Natural killer cell (primary cell): ENCODE measurements around the gene PRKCD. TPM values are rescaled to one million over a fixed set of nuclear protein-coding genes. Genes with fewer than 3 reads are reported as not detected.
A peak's percentile ranks its signal among the peaks of the same experiment; 100 is the strongest.

Experiments
- ATAC-seq, 3 donors: fragments of 150-1000 bp in 2 of 3; fragments of 200-7000 bp in 1 of 3; cut with Tn5 transposase; 1 replicate in 1 of 3; 2 replicates in 2 of 3; pipeline ENCODE4 v1.10.0; 2021; ENCODE audit warnings: mild to moderate bottlenecking in 2 of 3, moderate library complexity in 2 of 3
- DNase-seq, 2 donors: peaks; one replicate each; pipeline versions ENCODE4 v3.0.0 to v3.0.0-alpha.2; 2013 to 2021; ENCODE audit warnings: mixed read lengths in 1 of 2
- H3K27ac ChIP-seq: one replicate; pipeline ENCODE4 v1.5.1; 2013; ENCODE audit warnings: mild to moderate bottlenecking, low read length
- H3K27me3 ChIP-seq: one replicate; pipeline ENCODE4 v1.6.1; 2013; ENCODE audit warnings: low read length; ENCODE audit not compliant: control insufficient read depth, insufficient read depth
- H3K36me3 ChIP-seq: one replicate; pipeline ENCODE4 v1.6.1; 2013; ENCODE audit warnings: low read length; ENCODE audit not compliant: control insufficient read depth, insufficient read depth
- H3K4me1 ChIP-seq: one replicate; pipeline ENCODE4 v1.6.1; 2013; ENCODE audit warnings: low read length; ENCODE audit not compliant: control insufficient read depth, insufficient read depth
- H3K4me3 ChIP-seq: one replicate; pipeline ENCODE4 v1.5.1; 2013; ENCODE audit warnings: low read length
- H3K9me3 ChIP-seq: one replicate; pipeline ENCODE4 v1.6.1; 2013; ENCODE audit warnings: low read length; ENCODE audit not compliant: control insufficient read depth, insufficient read depth
- H3K27ac Mint-ChIP-seq, 2 donors: one replicate each; pipeline ENCODE4 v1.8.0; 2022; ENCODE audit warnings: mild to moderate bottlenecking in 2 of 2, mixed read lengths in 2 of 2, moderate library complexity in 1 of 2
- H3K27me3 Mint-ChIP-seq, 2 donors: one replicate each; pipeline ENCODE4 v1.8.0; 2022; ENCODE audit warnings: low read depth in 2 of 2, mixed read lengths in 2 of 2
- H3K36me3 Mint-ChIP-seq: one replicate; pipeline ENCODE4 v1.8.0; 2022; ENCODE audit warnings: mixed read lengths
- H3K4me1 Mint-ChIP-seq, 2 donors: one replicate each; pipeline ENCODE4 v1.8.0; 2022; ENCODE audit warnings: mixed read lengths in 2 of 2
- H3K4me3 Mint-ChIP-seq: one replicate; pipeline ENCODE4 v1.8.0; 2022; ENCODE audit warnings: mild to moderate bottlenecking, moderate library complexity, mixed read lengths
- H3K9me3 Mint-ChIP-seq, 2 donors: one replicate each; pipeline ENCODE4 v1.8.0; 2022; ENCODE audit warnings: mixed read lengths in 2 of 2
- CTCF ChIP-seq: fragments of 200-600 bp; IDR thresholded peaks from one replicate; pipeline ENCODE4 v1.8.0; 2022; ENCODE audit warnings: antibody characterized with exemption
- WGBS: methylation state at CpG from one replicate; pipeline ENCODE4 v1.1.7; 2013; ENCODE audit warnings: missing lambda C conversion rate; ENCODE audit not compliant: insufficient coverage; 5-methylcytosine and 5-hydroxymethylcytosine counted together
- intact Hi-C: fragments of 100-400 bp; cut with micrococcal nuclease; formaldehyde crosslinking; loops from one replicate; pipeline ENCODE4 v1.14.2; 2022
- total RNA-seq, 4 donors: library from RNA; stranded (reverse); fragments of 120-200 nt in 1 of 4; gene quantifications; one replicate each; pipeline versions ENCODE4 v1.2.3 to v1.2.4, GENCODE V29; 2013 to 2022

Gene PRKCD
- total RNA-seq, 3 donors from 2014 or later (not counting 1 experiment from before 2014, with no cell fraction given) = 31.7 to 60.0 (median 36.3) TPM

DNA sequence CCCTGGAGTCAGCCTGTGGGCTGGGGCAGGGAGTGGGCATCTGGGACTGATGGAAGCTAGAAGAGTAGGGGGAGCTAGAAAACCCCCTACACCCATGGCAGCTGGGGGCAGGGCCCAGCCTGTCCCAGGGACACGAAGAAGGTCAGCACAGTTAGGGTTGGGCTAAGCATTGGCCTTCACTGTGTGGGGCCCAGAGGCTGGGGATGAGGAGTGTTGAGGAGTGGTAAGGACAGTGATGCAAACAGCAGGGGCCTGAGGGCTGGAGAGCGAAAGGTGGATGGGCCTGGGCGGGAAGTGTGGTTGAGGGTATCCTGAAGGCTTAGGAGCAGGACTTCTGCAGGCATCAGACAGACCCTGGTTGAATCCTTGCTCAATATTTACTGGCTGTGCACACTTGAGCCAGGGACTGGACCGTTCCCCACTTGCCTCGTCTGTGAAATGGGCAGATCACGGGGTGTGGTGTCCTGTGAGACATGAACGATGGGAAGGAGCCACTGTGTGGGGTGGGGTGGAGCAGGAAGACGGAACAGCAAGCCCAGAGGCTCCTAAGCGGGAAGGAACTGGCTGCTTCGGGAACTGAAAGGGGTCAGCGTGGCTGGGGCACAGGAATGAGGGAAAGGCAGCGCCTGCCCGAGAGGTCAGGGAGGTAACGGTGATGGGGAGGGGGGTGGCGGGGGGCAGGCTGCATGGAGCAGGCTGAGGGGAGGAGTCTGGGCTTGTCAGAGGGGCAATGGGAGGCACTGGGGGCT, 7.3 kb downstream of the PRKCD start:
- Mint-ChIP-seq H3K36me3 (no peaks in the 10 kb centered on the region), H3K27ac (peak overlapping the region in 1 of 2 donors; percentile 76), H3K27me3 (no peaks in the 10 kb centered on the region), H3K4me1 (peaks cover 56 to 83% of the 10 kb centered on the region in 2 donors), H3K4me3 (peak overlapping the region; percentile 13), H3K9me3 (no peaks in the 10 kb centered on the region)
- DNase-seq (no peak), ATAC-seq (no peak)
- Histone ChIP-seq H3K36me3 (peaks cover 6% of the 10 kb centered on the region), H3K4me3 (no peak overlapping the region), H3K27me3 (no peaks in the 10 kb centered on the region), H3K27ac (no peak overlapping the region), H3K4me1 (peaks cover 98% of the 10 kb centered on the region), H3K9me3 (no peaks in the 10 kb centered on the region)
- WGBS = 91% methylated on average over 15 of the region's 15 CpGs
- intact Hi-C loops = no loop called here
- no peak for TF ChIP-seq CTCF

DNA sequence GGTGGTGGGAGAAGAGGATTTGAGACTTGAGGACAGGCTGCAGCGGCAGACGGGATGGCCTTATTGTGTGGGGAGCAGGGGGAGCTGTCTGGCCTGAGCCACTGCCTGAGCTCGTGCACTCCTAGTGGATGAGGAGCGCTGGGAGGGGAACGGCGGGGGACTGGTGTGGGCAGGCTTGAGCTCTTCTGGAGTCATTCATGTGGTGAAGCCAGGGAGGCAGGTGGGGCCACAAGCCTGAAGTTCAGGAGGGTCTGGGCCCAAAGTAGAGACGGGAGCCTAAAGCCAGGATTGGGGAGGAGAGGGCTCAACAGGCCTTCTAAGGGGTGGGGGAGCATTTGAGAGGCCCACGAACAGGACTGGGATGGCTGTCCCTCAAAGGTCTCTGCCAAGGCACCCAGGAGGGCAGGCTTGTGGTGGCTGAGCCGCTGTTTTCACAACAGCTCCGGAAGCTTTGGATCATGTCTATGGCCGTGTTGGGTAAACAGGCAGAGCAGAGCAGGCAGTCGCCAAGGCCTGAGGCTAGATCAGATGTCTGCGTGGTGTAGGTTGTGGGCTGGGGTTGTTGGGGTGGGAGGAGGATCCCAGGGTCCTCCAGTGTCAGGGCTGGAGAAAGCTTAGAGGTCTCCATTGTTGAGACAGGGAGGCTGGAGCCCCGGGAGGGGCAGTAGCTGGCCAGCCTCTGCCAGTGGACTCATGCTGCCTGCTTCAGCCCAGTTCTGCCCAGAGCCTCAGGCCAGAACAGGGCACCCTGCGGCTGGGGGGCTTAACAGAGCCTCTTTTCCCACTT, 8.2 kb downstream of the PRKCD start:
- Histone ChIP-seq H3K27ac (peak overlapping the region; percentile 30), H3K4me3 (no peak overlapping the region), H3K27me3 (no peaks in the 10 kb centered on the region), H3K9me3 (no peaks in the 10 kb centered on the region), H3K4me1 (peaks cover 94% of the 10 kb centered on the region), H3K36me3 (peaks cover 14% of the 10 kb centered on the region)
- H3K4me3 Mint-ChIP-seq = peak overlapping the region; percentile 13
- H3K4me1 Mint-ChIP-seq = peaks cover 59 to 82% of the 10 kb centered on the region in 2 donors
- WGBS = 72% methylated on average over 15 of the region's 15 CpGs
- H3K27me3 Mint-ChIP-seq = no peaks in the 10 kb centered on the region
- H3K27ac Mint-ChIP-seq = peak overlapping the region in 1 of 2 donors; percentile 76
- intact Hi-C loops = no loop called here
- ATAC-seq (no peak), DNase-seq (no peak)
- no peaks in the 10 kb centered on the region for H3K9me3 Mint-ChIP-seq
- no peak for TF ChIP-seq CTCF
- H3K36me3 Mint-ChIP-seq = no peaks in the 10 kb centered on the region

GRCh38 chr3:53169832-53170324, 8.9 kb downstream of the PRKCD start:
- H3K27ac Mint-ChIP-seq = no peak overlapping the region
- intact Hi-C loops = no loop called here

More at GRCh38 chr3:53169832-53170324, 8.9 kb downstream of the PRKCD start:
- Histone ChIP-seq H3K36me3 (peaks cover 14% of the 10 kb centered on the region), H3K27ac (no peak overlapping the region), H3K27me3 (no peaks in the 10 kb centered on the region), H3K4me3 (no peak overlapping the region), H3K9me3 (no peaks in the 10 kb centered on the region), H3K4me1 (peaks cover 94% of the 10 kb centered on the region)
- DNase-seq = no peak
- H3K36me3 Mint-ChIP-seq = no peaks in the 10 kb centered on the region
- ATAC-seq = no peak
- H3K9me3 Mint-ChIP-seq = no peaks in the 10 kb centered on the region
- peaks cover 59 to 82% of the 10 kb centered on the region in 2 donors for H3K4me1 Mint-ChIP-seq
- peak overlapping the region; percentile 59 for H3K4me3 Mint-ChIP-seq
- no peak for TF ChIP-seq CTCF
- no peaks in the 10 kb centered on the region for H3K27me3 Mint-ChIP-seq
- WGBS = 94% methylated on average over 8 of the region's 9 CpGs
